Activated CD4-positive, alpha-beta memory T cell treated with anti-CD3 and anti-CD28 coated beads for 36 hours (primary cell): ENCODE measurements around the gene TLNRD1. TPM values are rescaled to one million over a fixed set of nuclear protein-coding genes. Genes with fewer than 3 reads are reported as not detected.

ENCODE experiments used
- CTCF ChIA-PET: fragments of 350-600 bp; sonication (Branson Sonifier 250); formaldehyde crosslinking; loops from one replicate; lab custom pipeline; 2021; ENCODE audit warnings: antibody characterized with exemption, inconsistent platforms; lab: Charles Lee
- POLR2A ChIA-PET: fragments of 350-600 bp; sonication (Branson Sonifier 250); formaldehyde crosslinking; loops from one replicate; lab custom pipeline; 2021; ENCODE audit warnings: antibody characterized with exemption; lab: Charles Lee
- DNase-seq: peaks from one replicate; pipeline ENCODE4 v3.0.0-alpha.2; 2020
- H3K27ac Mint-ChIP-seq: one replicate; pipeline ENCODE4 v1.8.0; 2021; ENCODE audit warnings: mixed read lengths
- H3K27me3 Mint-ChIP-seq: one replicate; pipeline ENCODE4 v1.8.0; 2021; ENCODE audit warnings: mixed read lengths
- H3K36me3 Mint-ChIP-seq: one replicate; pipeline ENCODE4 v1.8.0; 2021; ENCODE audit warnings: mixed read lengths
- H3K4me1 Mint-ChIP-seq: one replicate; pipeline ENCODE4 v1.8.0; 2021; ENCODE audit warnings: low read depth, mixed read lengths
- H3K4me3 Mint-ChIP-seq: one replicate; pipeline ENCODE4 v1.8.0; 2021; ENCODE audit warnings: mild to moderate bottlenecking, mixed read lengths
- H3K9me3 Mint-ChIP-seq: one replicate; pipeline ENCODE4 v1.8.0; 2021; ENCODE audit warnings: mixed read lengths
- intact Hi-C: fragments of 100-400 bp; cut with micrococcal nuclease; formaldehyde crosslinking; loops from one replicate; pipeline ENCODE4 v1.15.1; 2023
- total RNA-seq, 2 experiments: library from RNA; stranded (reverse); gene quantifications; one replicate each; pipeline ENCODE4 v1.2.3, GENCODE V29; 2021

The TLNRD1 gene
- total RNA-seq, 2 experiments from 2014 or later = 23.5 to 25.4 TPM

- ChIA-PET CTCF (interaction anchor here (1.4 kb wide), 1 partner anchor 250 kb away, joined by 5 read pairs; no protein-coding TSS in a partner anchor), POLR2A (no interaction called here)
- H3K4me3 Mint-ChIP-seq = no peak overlapping the region
- intact Hi-C loops = no loop called here
- no peak overlapping the region for H3K27ac Mint-ChIP-seq
- H3K4me1 Mint-ChIP-seq = peaks cover 2% of the 10 kb centered on the region
- no peaks in the 10 kb centered on the region for H3K9me3 Mint-ChIP-seq
- no peak for DNase-seq
- peaks cover 3% of the 10 kb centered on the region for H3K36me3 Mint-ChIP-seq
- H3K27me3 Mint-ChIP-seq = no peaks in the 10 kb centered on the region
Measured at GRCh38 chr15:81016489-81017068, 15.9 kb downstream of the TLNRD1 start.

- intact Hi-C loops = no loop called here
- ChIA-PET CTCF (interaction anchor here (1.4 kb wide), 1 partner anchor 248 kb away, joined by 5 read pairs; no protein-coding TSS in a partner anchor), POLR2A (no interaction called here)
- Mint-ChIP-seq H3K4me1 (peaks cover 4% of the 10 kb centered on the region), H3K9me3 (no peaks in the 10 kb centered on the region), H3K4me3 (no peak overlapping the region), H3K27me3 (no peaks in the 10 kb centered on the region), H3K27ac (no peak overlapping the region), H3K36me3 (peaks cover 3% of the 10 kb centered on the region)
- no peak for DNase-seq
Measured at GRCh38 chr15:81018197-81018596, 17.5 kb downstream of the TLNRD1 start.

GRCh38 chr15:81021321-81021720, 20.6 kb downstream of the TLNRD1 start:
- Mint-ChIP-seq H3K27ac (no peak overlapping the region), H3K4me1 (peaks cover 28% of the 10 kb centered on the region), H3K27me3 (no peaks in the 10 kb centered on the region), H3K4me3 (no peak overlapping the region), H3K9me3 (no peaks in the 10 kb centered on the region), H3K36me3 (no peaks in the 10 kb centered on the region)
- ChIA-PET CTCF (interaction anchor here (2.0 to 2.6 kb wide), 2 partner anchors 20 to 245 kb away, joined by 5 to 9 read pairs; no protein-coding TSS in a partner anchor), POLR2A (no interaction called here)
- no peak for DNase-seq
- intact Hi-C loops = loop anchor here (5.0 kb wide), 1 partner anchor 34 kb away; the partner anchor contains the start of gene MESD

GRCh38 chr15:81023483-81024264, 23.0 kb downstream of the TLNRD1 start:
- peak overlapping the region; percentile 48 for H3K4me3 Mint-ChIP-seq
- H3K27ac Mint-ChIP-seq = peak overlapping the region; percentile 95
- H3K4me1 Mint-ChIP-seq = peaks cover 35% of the 10 kb centered on the region
- ChIA-PET POLR2A (interaction anchor here (1.0 to 1.9 kb wide), 3 partner anchors 15 to 273 kb away, joined by 4 to 22 read pairs (median 4); partner anchors contain the start of gene TLNRD1), CTCF (interaction anchor here (0.7 kb wide), 3 partner anchors 12 to 378 kb away, joined by 3 read pairs; no protein-coding TSS in a partner anchor)
- H3K27me3 Mint-ChIP-seq = no peaks in the 10 kb centered on the region
- H3K9me3 Mint-ChIP-seq = no peaks in the 10 kb centered on the region
- intact Hi-C loops = loop anchor here (1.0 to 5.0 kb wide), 3 partner anchors 22 to 271 kb away; partner anchors contain the start of gene MESD
- peak; percentile 55 for DNase-seq
- no peaks in the 10 kb centered on the region for H3K36me3 Mint-ChIP-seq

- H3K36me3 Mint-ChIP-seq = no peaks in the 10 kb centered on the region
- H3K9me3 Mint-ChIP-seq = no peaks in the 10 kb centered on the region
- peak overlapping the region; percentile 95 for H3K27ac Mint-ChIP-seq
- H3K27me3 Mint-ChIP-seq = no peaks in the 10 kb centered on the region
- ChIA-PET POLR2A (interaction anchor here (1.0 to 1.9 kb wide), 3 partner anchors 14 to 272 kb away, joined by 4 to 22 read pairs (median 4); partner anchors contain the start of gene TLNRD1), CTCF (interaction anchor here (0.7 kb wide), 2 partner anchors 13 to 271 kb away, joined by 3 read pairs; no protein-coding TSS in a partner anchor)
- no peak for DNase-seq
- H3K4me1 Mint-ChIP-seq = peaks cover 35% of the 10 kb centered on the region
- intact Hi-C loops = loop anchor here (5.0 kb wide), 1 partner anchor 37 kb away; the partner anchor contains the start of gene MESD
- peak overlapping the region; percentile 34 for H3K4me3 Mint-ChIP-seq
Measured at GRCh38 chr15:81024265-81024872, 23.6 kb downstream of the TLNRD1 start.

- Mint-ChIP-seq H3K27ac (no peak overlapping the region), H3K9me3 (peaks cover 4% of the 10 kb centered on the region), H3K27me3 (no peaks in the 10 kb centered on the region), H3K4me1 (peaks cover 39% of the 10 kb centered on the region), H3K4me3 (no peak overlapping the region), H3K36me3 (peaks cover 3% of the 10 kb centered on the region)
- ChIA-PET CTCF (interaction anchor here (2.3 kb wide), 1 partner anchor 241 kb away, joined by 14 read pairs; no protein-coding TSS in a partner anchor), POLR2A (interaction anchor here (1.9 kb wide), 1 partner anchor 24 kb away, joined by 22 read pairs; the partner anchor contains the start of gene TLNRD1)
- DNase-seq = no peak
- intact Hi-C loops = loop anchor here (5.0 kb wide), 1 partner anchor 38 kb away; the partner anchor contains the start of gene MESD
Measured at GRCh38 chr15:81024936-81025335, 24.2 kb downstream of the TLNRD1 start.

GRCh38 chr15:81025721-81026370, 25.1 kb downstream of the TLNRD1 start:
- CTCF ChIA-PET = interaction anchor here (0.6 to 2.3 kb wide), 2 partner anchors 240 to 371 kb away, joined by 3 to 14 read pairs; no protein-coding TSS in a partner anchor
- Mint-ChIP-seq H3K27ac (no peak overlapping the region), H3K36me3 (peaks cover 6% of the 10 kb centered on the region), H3K4me3 (no peak overlapping the region), H3K9me3 (peaks cover 8% of the 10 kb centered on the region), H3K27me3 (no peaks in the 10 kb centered on the region), H3K4me1 (peaks cover 39% of the 10 kb centered on the region)
- intact Hi-C loops = no loop called here
- POLR2A ChIA-PET = interaction anchor here (0.7 kb wide), 1 partner anchor 25 kb away, joined by 3 read pairs; no protein-coding TSS in a partner anchor
- DNase-seq = no peak

- POLR2A ChIA-PET = no interaction called here
- Mint-ChIP-seq H3K27me3 (no peaks in the 10 kb centered on the region), H3K9me3 (peaks cover 8% of the 10 kb centered on the region), H3K27ac (no peak overlapping the region), H3K4me3 (no peak overlapping the region), H3K4me1 (peaks cover 39% of the 10 kb centered on the region), H3K36me3 (peaks cover 6% of the 10 kb centered on the region)
- DNase-seq = no peak
- intact Hi-C loops = no loop called here
- CTCF ChIA-PET = interaction anchor here (0.7 to 2.3 kb wide), 2 partner anchors 79 to 239 kb away, joined by 3 to 14 read pairs; no protein-coding TSS in a partner anchor
Measured at GRCh38 chr15:81026836-81027599, 26.3 kb downstream of the TLNRD1 start.

- ChIA-PET POLR2A (interaction anchor here (1.4 kb wide), 1 partner anchor 10 kb away, joined by 5 read pairs; no protein-coding TSS in a partner anchor), CTCF (no interaction called here)
- intact Hi-C loops = loop anchor here (5.0 kb wide), 1 partner anchor 37 kb away; no protein-coding TSS in a partner anchor
- no peaks in the 10 kb centered on the region for H3K27me3 Mint-ChIP-seq
- peaks cover 6% of the 10 kb centered on the region for H3K36me3 Mint-ChIP-seq
- peaks cover 27% of the 10 kb centered on the region for H3K4me1 Mint-ChIP-seq
- no peak overlapping the region for H3K4me3 Mint-ChIP-seq
- H3K27ac Mint-ChIP-seq = no peak overlapping the region
- DNase-seq = no peak
- H3K9me3 Mint-ChIP-seq = peaks cover 8% of the 10 kb centered on the region
Measured at GRCh38 chr15:81029414-81030300, 28.9 kb downstream of the TLNRD1 start.
